SIG-M5 treated with dmso at 0.1 percent for 504 hours (cell line): ENCODE results near the gene CASK.

Experiments used
- DNase-seq: peaks from one replicate; lab custom pipeline; 2025; ENCODE audit not compliant: unreplicated experiment; lab: John Stamatoyannopoulos, UW

The CASK gene

GRCh38 chrX:41837270-41837944 lies 85.9 kb downstream of the CASK start:
- no peak for DNase-seq

- no peak for DNase-seq
Observed at GRCh38 chrX:41828826-41829225, 94.5 kb downstream of the CASK start.

- DNase-seq, result no peak
Observed at GRCh38 chrX:41827886-41828285, 95.5 kb downstream of the CASK start.

- DNase-seq, result no peak
Observed at GRCh38 chrX:41825796-41826195, 97.6 kb downstream of the CASK start.

- no peak for DNase-seq
Observed at GRCh38 chrX:41824551-41824950, 98.8 kb downstream of the CASK start.

GRCh38 chrX:41823402-41823801 lies 100.0 kb downstream of the CASK start:
- no peak for DNase-seq

- no peak for DNase-seq
Observed at GRCh38 chrX:41822892-41823291, 100.5 kb downstream of the CASK start.

GRCh38 chrX:41808047-41808446 lies 115.3 kb downstream of the CASK start:
- DNase-seq, result no peak

GRCh38 chrX:41802958-41803357 lies 120.4 kb downstream of the CASK start:
- DNase-seq, result no peak

- no peak for DNase-seq
Observed at GRCh38 chrX:41799661-41800060, 123.7 kb downstream of the CASK start.

GRCh38 chrX:41796577-41796976 lies 126.8 kb downstream of the CASK start:
- DNase-seq, result no peak

- DNase-seq, result no peak
Observed at GRCh38 chrX:41796046-41796445, 127.3 kb downstream of the CASK start.

GRCh38 chrX:41789374-41789773 lies 134.0 kb downstream of the CASK start:
- no peak for DNase-seq

GRCh38 chrX:41785685-41786084 lies 137.7 kb downstream of the CASK start:
- no peak for DNase-seq

- DNase-seq, result peak; percentile 52
Observed at GRCh38 chrX:41781500-41781899, 141.9 kb downstream of the CASK start.

GRCh38 chrX:41779941-41780340 lies 143.4 kb downstream of the CASK start:
- DNase-seq, result no peak

GRCh38 chrX:41779030-41779564 lies 144.3 kb downstream of the CASK start:
- no peak for DNase-seq

- DNase-seq, result no peak
Observed at GRCh38 chrX:41761702-41762101, 161.7 kb downstream of the CASK start.

- DNase-seq, result no peak
Observed at GRCh38 chrX:41761169-41761568, 162.2 kb downstream of the CASK start.

- DNase-seq, result peak; percentile 41
Observed at GRCh38 chrX:41759817-41760216, 163.5 kb downstream of the CASK start.

- no peak for DNase-seq
Observed at GRCh38 chrX:41758401-41758800, 165.0 kb downstream of the CASK start.

GRCh38 chrX:41750716-41751115 lies 172.6 kb downstream of the CASK start:
- no peak for DNase-seq

GRCh38 chrX:41739871-41740270 lies 183.5 kb downstream of the CASK start:
- no peak for DNase-seq
